ENCODE results near the gene PIGM.

DNA sequence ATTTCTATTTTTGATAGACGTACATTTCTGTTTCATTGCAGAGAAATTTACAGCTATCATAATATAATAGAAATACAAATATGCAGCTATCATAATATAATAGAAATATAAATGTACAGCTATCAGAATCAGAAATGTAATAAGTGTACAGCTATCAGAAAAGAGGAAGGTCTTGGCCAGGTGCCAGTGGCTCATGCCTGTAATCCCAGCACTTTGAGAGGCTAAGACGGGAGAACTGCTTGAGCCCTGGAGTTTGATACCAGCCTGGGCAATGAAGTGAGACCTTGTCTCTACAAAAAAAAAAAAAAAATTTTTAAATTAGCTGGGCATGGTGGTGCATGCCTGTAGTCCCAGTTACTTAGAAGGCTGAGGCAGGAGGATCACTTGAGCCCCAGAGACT lies 37.9 kb downstream of the PIGM start:
- TF ChIP-seq GATA3 (IDR thresholded peaks at IDR 0.05; ENCODE audit: low read depth, low read length) (no peak), GATA2 (IDR thresholded peaks at IDR 0.05; ENCODE audit: low read depth, low read length) (no peak)

All from SH-SY5Y (cell line).